Breast epithelium (tissue), 4 donors: ENCODE measurements around the gene MTMR1. TPM values are rescaled to one million over a fixed set of nuclear protein-coding genes. Genes with fewer than 3 reads are reported as not detected.

Experiments used
- DNase-seq, 2 donors: peaks; one replicate each; pipeline ENCODE4 v3.0.0-alpha.2; 2019; ENCODE audit warnings: low spot score in 2 of 2
- H3K27ac ChIP-seq, 2 donors: fragments of 200-600 bp; sonication (generic) in 1 of 2; one replicate each; pipeline ENCODE4 v1.5.1; 2016 to 2019; ENCODE audit warnings: mild to moderate bottlenecking in 1 of 2
- H3K27me3 ChIP-seq, 2 donors: fragments of 200-600 bp; sonication (generic) in 1 of 2; one replicate each; pipeline versions ENCODE4 v1.5.1 to v1.6.0; 2017 to 2019; ENCODE audit warnings: control low read depth in 1 of 2, mild to moderate bottlenecking in 1 of 2
- H3K36me3 ChIP-seq: fragments of 200-600 bp; one replicate; pipeline ENCODE4 v1.5.1; 2019
- H3K4me1 ChIP-seq, 2 donors: fragments of 200-600 bp; sonication (generic); one replicate each; pipeline ENCODE4 v1.5.1; 2016 to 2019; ENCODE audit warnings: control low read depth in 1 of 2
- H3K4me3 ChIP-seq, 3 donors: fragments of 200-600 bp; sonication (generic); 1 replicate in 2 of 3; 2 replicates in 1 of 3; pipeline ENCODE4 v1.5.1; 2016 to 2019; ENCODE audit warnings: mild to moderate bottlenecking in 3 of 3, moderate library complexity in 2 of 3
- H3K9me3 ChIP-seq, 2 donors: fragments of 200-600 bp; sonication (generic) in 1 of 2; one replicate each; pipeline ENCODE4 v1.5.1; 2016 to 2019; ENCODE audit warnings: control low read depth in 1 of 2
- CTCF ChIP-seq, 3 donors: fragments of 450-650 bp; IDR thresholded peaks; one replicate each; pipeline ENCODE4 v1.5.1; 2016 to 2017; ENCODE audit warnings: antibody characterized with exemption in 3 of 3, mild to moderate bottlenecking in 3 of 3, moderate library complexity in 3 of 3
- POLR2A ChIP-seq: fragments of 450-650 bp; IDR thresholded peaks from one replicate; pipeline ENCODE4 v1.6.1; 2016; ENCODE audit warnings: antibody characterized with exemption, mild to moderate bottlenecking, moderate library complexity
- POLR2AphosphoS5 ChIP-seq, 3 donors: sonication (generic); formaldehyde crosslinking; IDR thresholded peaks; one replicate each; pipeline ENCODE4 v1.6.1; 2017; ENCODE audit warnings: antibody characterized with exemption in 3 of 3
- intact Hi-C: fragments of 100-400 bp; cut with DNase I; formaldehyde crosslinking; loops from one replicate; pipeline ENCODE4 v1.15.1; 2023; ENCODE audit warnings: low total_unique reads
- total RNA-seq, 3 donors: library from RNA; depleted of rRNA; stranded (reverse); fragments of >200 nt; gene quantifications; one replicate each; pipeline ENCODE4 v1.1.0, GENCODE V29; 2016

Gene MTMR1
- total RNA-seq, 3 donors from 2014 or later: 13.6 to 35.6 (median 23.3) TPM

GRCh38 chrX:150752124-150752523 is 58.9 kb downstream of the MTMR1 start:
- no peaks in the 10 kb centered on the region for H3K4me1 ChIP-seq

GRCh38 chrX:150753357-150753756 is 60.2 kb downstream of the MTMR1 start:
- no peaks in the 10 kb centered on the region for H3K36me3 ChIP-seq
- no peak overlapping the region for H3K4me3 ChIP-seq
- no peaks in the 10 kb centered on the region for H3K4me1 ChIP-seq
- intact Hi-C loops: no loop called here
- no peaks in the 10 kb centered on the region for H3K9me3 ChIP-seq
- H3K27ac ChIP-seq: no peak overlapping the region
- TF ChIP-seq CTCF (IDR thresholded peaks at IDR 0.05) (no peak), POLR2A (no peak), POLR2AphosphoS5 (IDR thresholded peaks at IDR 0.05) (no peak)
- no peak for DNase-seq
- peaks cover 0 to 9% of the 10 kb centered on the region in 2 donors for H3K27me3 ChIP-seq

More at GRCh38 chrX:150752124-150752523, 58.9 kb downstream of the MTMR1 start:
- intact Hi-C loops: no loop called here
- Histone ChIP-seq H3K4me3 (no peak overlapping the region), H3K36me3 (no peaks in the 10 kb centered on the region), H3K27ac (no peak overlapping the region), H3K9me3 (no peaks in the 10 kb centered on the region), H3K27me3 (peaks cover 0 to 7% of the 10 kb centered on the region in 2 donors)
- TF ChIP-seq CTCF (IDR thresholded peaks at IDR 0.05) (no peak), POLR2A (no peak), POLR2AphosphoS5 (IDR thresholded peaks at IDR 0.05) (no peak)
- no peak for DNase-seq

- no peak overlapping the region for H3K27ac ChIP-seq
- no peaks in the 10 kb centered on the region for H3K9me3 ChIP-seq
- H3K27me3 ChIP-seq: peaks cover 0 to 9% of the 10 kb centered on the region in 2 donors
- TF ChIP-seq CTCF (IDR thresholded peaks at IDR 0.05) (no peak), POLR2AphosphoS5 (IDR thresholded peaks at IDR 0.05) (no peak), POLR2A (no peak)
- no peak overlapping the region for H3K4me3 ChIP-seq
- H3K4me1 ChIP-seq: no peaks in the 10 kb centered on the region
- DNase-seq: no peak
- no peaks in the 10 kb centered on the region for H3K36me3 ChIP-seq
- intact Hi-C loops: no loop called here
These were observed 60.8 kb downstream of the MTMR1 start for GRCh38 chrX:150753968-150754367.

GRCh38 chrX:150757371-150757770 is 64.2 kb downstream of the MTMR1 start:
- Histone ChIP-seq H3K27me3 (peaks cover 0 to 8% of the 10 kb centered on the region in 2 donors), H3K4me1 (no peaks in the 10 kb centered on the region), H3K36me3 (no peaks in the 10 kb centered on the region), H3K9me3 (no peaks in the 10 kb centered on the region), H3K4me3 (no peak overlapping the region), H3K27ac (no peak overlapping the region)
- TF ChIP-seq CTCF (IDR thresholded peaks at IDR 0.05): no peak
- no peak for TF ChIP-seq POLR2AphosphoS5 (IDR thresholded peaks at IDR 0.05)
- TF ChIP-seq POLR2A: no peak
- intact Hi-C loops: no loop called here
- no peak for DNase-seq

GRCh38 chrX:150759568-150760416 is 66.6 kb downstream of the MTMR1 start:
- H3K4me1 ChIP-seq: no peaks in the 10 kb centered on the region
- no peak overlapping the region for H3K4me3 ChIP-seq
- no peak overlapping the region for H3K27ac ChIP-seq
- TF ChIP-seq POLR2A: no peak
- no peak for TF ChIP-seq CTCF (IDR thresholded peaks at IDR 0.05)
- TF ChIP-seq POLR2AphosphoS5 (IDR thresholded peaks at IDR 0.05): no peak
- DNase-seq: no peak
- no peaks in the 10 kb centered on the region for H3K36me3 ChIP-seq
- intact Hi-C loops: no loop called here
- H3K27me3 ChIP-seq: peaks cover 0 to 8% of the 10 kb centered on the region in 2 donors
- no peaks in the 10 kb centered on the region for H3K9me3 ChIP-seq
